Activated CD4-positive, alpha-beta T cell treated with anti-CD3 and anti-CD28 coated beads, Interleukin-2, amount 10 ng/mL, durations not matched to agents 24 days and 14 days (primary cell): ENCODE measurements around the gene AHNAK. TPM values are rescaled to one million over a fixed set of nuclear protein-coding genes. Genes with fewer than 3 reads are reported as not detected.
A peak's percentile ranks its signal among the peaks of the same experiment; 100 is the strongest.
"Not testable (repeated sequence)": the region's sequence is repeated elsewhere in the genome, so short reads cannot be mapped to it uniquely, and the experiment has no call there.

ENCODE experiments used
- DNase-seq: peaks from one replicate; pipeline ENCODE4 v3.0.0; 2022
- H3K27ac Mint-ChIP-seq: one replicate; pipeline ENCODE4 v1.8.0; 2022; ENCODE audit warnings: mild to moderate bottlenecking, mixed read lengths
- H3K27me3 Mint-ChIP-seq: one replicate; pipeline ENCODE4 v1.8.0; 2022; ENCODE audit warnings: mixed read lengths
- H3K36me3 Mint-ChIP-seq: one replicate; pipeline ENCODE4 v1.8.0; 2022; ENCODE audit warnings: low read depth, mild to moderate bottlenecking, mixed read lengths
- H3K4me1 Mint-ChIP-seq: one replicate; pipeline ENCODE4 v1.8.0; 2021; ENCODE audit warnings: mixed read lengths
- H3K4me3 Mint-ChIP-seq: one replicate; pipeline ENCODE4 v1.8.0; 2022; ENCODE audit warnings: mild to moderate bottlenecking, moderate library complexity, mixed read lengths
- H3K9me3 Mint-ChIP-seq: one replicate; pipeline ENCODE4 v1.8.0; 2021; ENCODE audit warnings: mixed read lengths
- intact Hi-C: fragments of 100-400 bp; cut with micrococcal nuclease; formaldehyde crosslinking; loops from one replicate; pipeline ENCODE4 v1.15.1; 2023
- total RNA-seq: library from RNA; stranded (reverse); gene quantifications from 2 replicates; pipeline ENCODE4 v1.2.3, GENCODE V29; 2022

Gene AHNAK
- total RNA-seq, 1 donor from 2014 or later: 91.5 TPM

- H3K4me1 Mint-ChIP-seq: no peaks in the 10 kb centered on the region
- H3K9me3 Mint-ChIP-seq: no peaks in the 10 kb centered on the region
- no peak overlapping the region for H3K4me3 Mint-ChIP-seq
- H3K36me3 Mint-ChIP-seq: no peaks in the 10 kb centered on the region
- peaks cover 8% of the 10 kb centered on the region for H3K27me3 Mint-ChIP-seq
- DNase-seq: no peak
- no peak overlapping the region for H3K27ac Mint-ChIP-seq
- intact Hi-C loops: no loop called here
Measured at GRCh38 chr11:62452261-62452660, 94.3 kb downstream of the AHNAK start.

GRCh38 chr11:62451241-62451621, 95.4 kb downstream of the AHNAK start:
- Mint-ChIP-seq H3K9me3 (no peaks in the 10 kb centered on the region), H3K27ac (peak overlapping the region; percentile 8), H3K27me3 (peaks cover 16% of the 10 kb centered on the region), H3K4me1 (no peaks in the 10 kb centered on the region), H3K4me3 (no peak overlapping the region), H3K36me3 (no peaks in the 10 kb centered on the region)
- no peak for DNase-seq
- intact Hi-C loops: no loop called here

- Mint-ChIP-seq H3K27ac (peak overlapping the region; percentile 8), H3K9me3 (no peaks in the 10 kb centered on the region), H3K36me3 (no peaks in the 10 kb centered on the region), H3K4me1 (no peaks in the 10 kb centered on the region), H3K27me3 (peaks cover 19% of the 10 kb centered on the region), H3K4me3 (no peak overlapping the region)
- intact Hi-C loops: no loop called here
- DNase-seq: no peak
Measured at GRCh38 chr11:62450543-62451240, 95.9 kb downstream of the AHNAK start.

- H3K27me3 Mint-ChIP-seq: peaks cover 19% of the 10 kb centered on the region
Measured at GRCh38 chr11:62449912-62450311, 96.7 kb downstream of the AHNAK start.

GRCh38 chr11:62449451-62449851, 97.2 kb downstream of the AHNAK start:
- Mint-ChIP-seq H3K27me3 (peaks cover 19% of the 10 kb centered on the region), H3K4me3 (no peak overlapping the region), H3K27ac (no peak overlapping the region), H3K4me1 (peaks cover 4% of the 10 kb centered on the region), H3K9me3 (no peaks in the 10 kb centered on the region), H3K36me3 (no peaks in the 10 kb centered on the region)
- DNase-seq: no peak
- intact Hi-C loops: no loop called here

More at GRCh38 chr11:62449912-62450311, 96.7 kb downstream of the AHNAK start:
- H3K4me3 Mint-ChIP-seq, H3K4me1 Mint-ChIP-seq, intact Hi-C loops, DNase-seq, H3K36me3 Mint-ChIP-seq, H3K27ac Mint-ChIP-seq, H3K9me3 Mint-ChIP-seq: not testable (repeated sequence)

GRCh38 chr11:62446091-62446490, 100.5 kb downstream of the AHNAK start:
- intact Hi-C loops: no loop called here
- Mint-ChIP-seq H3K4me1 (peaks cover 6% of the 10 kb centered on the region), H3K27ac (no peak overlapping the region), H3K9me3 (no peaks in the 10 kb centered on the region), H3K27me3 (peaks cover 19% of the 10 kb centered on the region), H3K4me3 (no peak overlapping the region), H3K36me3 (no peaks in the 10 kb centered on the region)
- no peak for DNase-seq

GRCh38 chr11:62445314-62445740, 101.3 kb downstream of the AHNAK start:
- intact Hi-C loops: no loop called here
- Mint-ChIP-seq H3K27me3 (peaks cover 19% of the 10 kb centered on the region), H3K36me3 (no peaks in the 10 kb centered on the region), H3K4me1 (peaks cover 6% of the 10 kb centered on the region), H3K4me3 (no peak overlapping the region), H3K27ac (no peak overlapping the region), H3K9me3 (no peaks in the 10 kb centered on the region)
- DNase-seq: no peak

GRCh38 chr11:62444835-62445234, 101.8 kb downstream of the AHNAK start:
- peaks cover 8% of the 10 kb centered on the region for H3K4me1 Mint-ChIP-seq
- DNase-seq: no peak
- no peaks in the 10 kb centered on the region for H3K9me3 Mint-ChIP-seq
- peak overlapping the region; percentile 73 for H3K4me3 Mint-ChIP-seq
- intact Hi-C loops: no loop called here
- peaks cover 19% of the 10 kb centered on the region for H3K27me3 Mint-ChIP-seq
- no peak overlapping the region for H3K27ac Mint-ChIP-seq
- no peaks in the 10 kb centered on the region for H3K36me3 Mint-ChIP-seq

GRCh38 chr11:62444236-62444833, 102.3 kb downstream of the AHNAK start:
- peak overlapping the region; percentile 73 for H3K4me3 Mint-ChIP-seq
- H3K4me1 Mint-ChIP-seq: peaks cover 9% of the 10 kb centered on the region
- H3K27me3 Mint-ChIP-seq: peaks cover 19% of the 10 kb centered on the region
- DNase-seq: peak; percentile 76
- intact Hi-C loops: no loop called here
- no peaks in the 10 kb centered on the region for H3K36me3 Mint-ChIP-seq
- no peak overlapping the region for H3K27ac Mint-ChIP-seq
- H3K9me3 Mint-ChIP-seq: no peaks in the 10 kb centered on the region

GRCh38 chr11:62443390-62444235, 103.0 kb downstream of the AHNAK start:
- H3K9me3 Mint-ChIP-seq: no peaks in the 10 kb centered on the region
- peak overlapping the region; percentile 73 for H3K4me3 Mint-ChIP-seq
- H3K36me3 Mint-ChIP-seq: no peaks in the 10 kb centered on the region
- H3K4me1 Mint-ChIP-seq: peaks cover 9% of the 10 kb centered on the region
- H3K27ac Mint-ChIP-seq: no peak overlapping the region
- intact Hi-C loops: no loop called here
- H3K27me3 Mint-ChIP-seq: peaks cover 19% of the 10 kb centered on the region
- DNase-seq: no peak

GRCh38 chr11:62439785-62440602, 106.6 kb downstream of the AHNAK start:
- H3K9me3 Mint-ChIP-seq: no peaks in the 10 kb centered on the region
- no peak overlapping the region for H3K27ac Mint-ChIP-seq
- peaks cover 14% of the 10 kb centered on the region for H3K4me1 Mint-ChIP-seq
- no peak for DNase-seq
- H3K36me3 Mint-ChIP-seq: no peaks in the 10 kb centered on the region
- no peaks in the 10 kb centered on the region for H3K27me3 Mint-ChIP-seq
- intact Hi-C loops: no loop called here
- H3K4me3 Mint-ChIP-seq: no peak overlapping the region

GRCh38 chr11:62438641-62439040, 108.0 kb downstream of the AHNAK start:
- no peak for DNase-seq
- Mint-ChIP-seq H3K27ac (no peak overlapping the region), H3K4me1 (peaks cover 15% of the 10 kb centered on the region), H3K9me3 (no peaks in the 10 kb centered on the region), H3K27me3 (no peaks in the 10 kb centered on the region), H3K36me3 (no peaks in the 10 kb centered on the region), H3K4me3 (no peak overlapping the region)
- intact Hi-C loops: no loop called here

- H3K4me3 Mint-ChIP-seq: no peak overlapping the region
- no peak for DNase-seq
- no peaks in the 10 kb centered on the region for H3K9me3 Mint-ChIP-seq
- peaks cover 17% of the 10 kb centered on the region for H3K4me1 Mint-ChIP-seq
- intact Hi-C loops: no loop called here
- no peaks in the 10 kb centered on the region for H3K36me3 Mint-ChIP-seq
- no peak overlapping the region for H3K27ac Mint-ChIP-seq
- no peaks in the 10 kb centered on the region for H3K27me3 Mint-ChIP-seq
Measured at GRCh38 chr11:62437616-62438015, 109.0 kb downstream of the AHNAK start.
